GM19239 (cell line): ENCODE results near the gene NSF.
"Not testable (repeated sequence)": the region's sequence is repeated elsewhere in the genome, so short reads cannot be mapped to it uniquely, and the experiment has no call there.

Source experiments
- DNase-seq: peaks from one replicate; pipeline ENCODE4 v3.0.0; 2011; ENCODE audit warnings: low spot score; ENCODE audit not compliant: insufficient read length
- FAIRE-seq: peaks from 2 replicates; lab custom pipeline; 2011; peaks lifted over from hg19 to GRCh38; lab: Jason Lieb, UNC

Gene NSF

DNA sequence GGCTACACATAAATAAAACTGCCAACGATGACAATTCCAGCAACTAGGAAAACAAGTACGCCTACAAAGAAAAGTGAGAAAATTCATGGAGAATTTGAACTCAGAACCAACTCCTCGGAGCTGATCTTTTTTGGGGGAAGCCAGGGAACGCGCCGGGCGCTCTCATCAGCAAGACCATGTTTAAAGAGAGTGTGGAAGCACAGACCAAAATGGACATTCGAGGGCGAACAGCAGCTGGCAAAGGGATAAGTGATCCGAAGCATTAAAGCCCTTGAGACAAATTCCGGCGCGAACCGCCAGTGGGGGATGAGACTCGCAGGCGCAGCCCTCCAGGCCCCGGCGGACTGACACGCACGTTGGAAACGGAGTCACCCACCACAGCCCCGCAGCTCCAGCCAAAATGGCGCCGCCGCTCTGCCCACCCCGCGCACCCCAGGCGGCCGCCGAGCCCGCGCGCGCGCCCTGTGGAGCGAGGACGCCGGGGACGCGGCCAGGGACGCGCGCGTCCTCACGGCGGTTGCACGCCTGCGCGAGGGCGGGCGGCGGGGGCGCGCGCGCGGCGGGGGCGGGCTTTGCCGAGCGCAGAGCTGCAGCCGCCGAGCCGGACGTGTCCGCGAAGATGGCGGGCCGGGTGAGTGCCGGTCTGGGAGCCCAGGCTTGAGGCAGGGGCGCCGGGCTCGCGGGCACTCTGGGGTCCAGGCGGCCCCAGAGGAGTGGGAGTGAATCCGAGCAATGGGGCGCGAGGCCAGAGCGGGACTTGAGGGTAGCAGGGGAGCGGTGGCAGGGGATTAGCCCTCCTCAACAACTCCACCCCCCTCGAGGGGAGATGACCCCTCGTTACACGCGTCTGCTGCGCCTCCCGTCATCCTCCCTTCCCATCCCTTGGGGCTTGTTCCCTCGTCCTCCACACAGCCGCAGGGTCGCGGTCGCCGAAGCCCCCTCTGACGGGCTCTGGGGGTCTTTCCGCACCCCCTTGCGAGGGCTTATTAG is at the start of gene NSF:
TSS of gene NSF (plus strand) at position 513 of the 990 bp plus-strand sequence. CDS start at position 620, 107 bp downstream.
- DNase-seq, result not testable (repeated sequence)
- peak; percentile 91 for FAIRE-seq

DNA sequence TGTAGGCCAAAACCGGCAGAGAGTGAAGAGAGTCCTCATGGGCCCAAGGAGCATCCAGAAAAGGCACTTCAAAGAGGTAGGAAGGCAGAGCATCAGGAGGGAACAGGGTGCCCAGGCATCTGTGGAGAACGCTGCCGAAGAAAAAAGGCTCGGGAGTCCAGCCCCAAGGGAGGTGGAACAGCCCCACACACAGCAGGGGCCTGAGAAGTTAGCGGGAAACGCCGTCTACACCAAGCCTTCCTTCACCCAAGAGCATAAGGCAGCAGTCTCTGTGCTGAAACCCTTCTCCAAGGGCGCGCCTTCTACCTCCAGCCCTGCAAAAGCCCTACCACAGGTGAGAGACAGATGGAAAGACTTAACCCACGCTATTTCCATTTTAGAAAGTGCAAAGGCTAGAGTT is 41.9 kb upstream of the NSF start:
- not testable (repeated sequence) for FAIRE-seq, DNase-seq

DNA sequence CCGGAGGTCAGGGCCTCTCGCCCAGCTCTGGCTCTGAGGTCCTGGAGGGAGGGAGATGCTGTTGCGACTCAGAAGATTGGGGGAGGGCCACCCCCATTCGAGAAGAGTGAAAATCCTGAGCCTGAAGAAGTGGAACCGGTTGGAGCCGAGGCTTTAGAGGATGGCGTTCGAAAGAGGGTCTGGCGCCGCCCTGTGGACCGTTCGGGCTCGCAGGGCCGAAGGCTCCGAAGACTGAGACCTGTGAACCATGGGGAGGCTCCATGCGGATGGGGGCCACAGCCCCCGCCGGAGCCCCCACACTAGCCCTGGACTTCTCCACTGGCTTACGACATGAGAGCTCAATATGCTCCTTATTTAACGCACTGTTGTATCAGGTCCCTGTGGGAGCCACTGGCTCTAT is 31.3 kb upstream of the NSF start:
- not testable (repeated sequence) for FAIRE-seq, DNase-seq

DNA sequence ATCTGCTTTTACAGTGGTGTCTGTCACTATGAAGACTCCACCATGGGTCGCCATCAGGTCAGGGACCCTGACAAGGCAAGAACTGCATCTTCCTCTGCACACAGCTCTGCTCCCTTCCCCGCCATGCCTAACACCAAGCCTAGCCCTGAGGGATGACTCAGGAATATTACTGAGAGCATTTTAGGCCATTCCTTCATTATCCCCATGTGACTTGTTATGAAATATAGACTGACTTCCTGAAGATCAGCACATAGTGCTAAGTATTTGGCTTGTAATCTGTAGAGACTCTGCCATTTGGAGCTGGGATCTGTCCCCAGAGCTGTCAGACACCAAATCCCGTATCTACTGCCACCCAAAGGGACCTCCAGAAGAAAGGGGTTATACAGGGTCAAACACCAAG is 30.4 kb upstream of the NSF start:
- not testable (repeated sequence) for FAIRE-seq, DNase-seq

DNA sequence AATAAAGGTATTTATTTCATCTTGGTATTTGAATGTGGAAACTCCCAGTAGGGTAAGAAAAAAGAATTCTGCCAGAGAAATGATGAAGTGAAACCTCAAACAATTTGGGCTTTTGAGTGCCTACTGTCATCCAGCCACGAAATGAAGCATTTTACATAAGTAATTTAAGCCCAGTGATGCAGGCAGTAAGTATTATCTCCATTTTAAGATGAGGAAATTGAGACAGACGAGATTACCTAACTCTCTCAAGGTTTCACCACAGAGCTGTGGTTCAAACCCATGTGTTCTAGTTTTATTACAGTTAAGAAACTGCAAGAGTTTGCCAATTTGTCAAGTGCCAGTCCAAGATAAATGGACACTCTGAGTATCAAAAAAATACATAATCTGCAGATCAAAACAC is 24.2 kb upstream of the NSF start:
- FAIRE-seq, DNase-seq: not testable (repeated sequence)

DNA sequence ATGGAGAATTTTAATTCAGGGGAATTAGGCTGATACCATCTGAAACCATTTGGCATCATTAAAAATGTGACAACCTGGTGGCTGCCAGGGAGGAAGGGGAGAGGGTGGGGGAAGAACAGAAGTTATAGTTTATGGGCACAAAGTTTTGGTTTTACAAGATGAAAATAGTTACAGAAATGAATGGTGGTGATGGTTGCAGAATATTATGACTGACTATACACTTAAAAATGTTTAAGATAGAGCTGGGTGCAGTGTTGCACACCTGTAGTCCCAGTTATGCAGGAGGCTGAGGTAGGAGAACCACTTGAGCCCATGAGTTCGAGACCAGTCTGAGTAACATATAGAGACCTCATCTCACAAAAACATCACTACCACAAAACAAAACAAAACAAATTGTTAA is 23.5 kb upstream of the NSF start:
- not testable (repeated sequence) for DNase-seq, FAIRE-seq

DNA sequence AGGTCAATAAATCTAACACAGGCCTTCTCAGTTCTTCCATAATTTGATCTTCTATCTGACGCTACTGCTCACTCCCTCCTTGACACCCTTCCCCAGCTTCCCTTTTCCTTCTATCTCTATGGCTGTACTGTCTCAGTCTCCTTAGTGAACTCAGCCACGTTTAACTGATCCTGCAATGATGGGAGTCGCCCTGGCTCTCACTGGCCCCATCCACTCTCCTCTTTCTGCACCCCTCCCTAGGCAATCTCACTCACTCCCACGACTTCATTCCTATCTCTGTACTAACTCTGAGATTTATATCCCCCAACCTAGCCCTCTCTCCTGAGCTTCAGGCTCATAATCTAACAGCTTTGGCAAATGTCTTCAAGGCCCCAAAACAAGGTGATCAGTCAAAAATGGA is 18.7 kb upstream of the NSF start:
- DNase-seq, FAIRE-seq: not testable (repeated sequence)

DNA sequence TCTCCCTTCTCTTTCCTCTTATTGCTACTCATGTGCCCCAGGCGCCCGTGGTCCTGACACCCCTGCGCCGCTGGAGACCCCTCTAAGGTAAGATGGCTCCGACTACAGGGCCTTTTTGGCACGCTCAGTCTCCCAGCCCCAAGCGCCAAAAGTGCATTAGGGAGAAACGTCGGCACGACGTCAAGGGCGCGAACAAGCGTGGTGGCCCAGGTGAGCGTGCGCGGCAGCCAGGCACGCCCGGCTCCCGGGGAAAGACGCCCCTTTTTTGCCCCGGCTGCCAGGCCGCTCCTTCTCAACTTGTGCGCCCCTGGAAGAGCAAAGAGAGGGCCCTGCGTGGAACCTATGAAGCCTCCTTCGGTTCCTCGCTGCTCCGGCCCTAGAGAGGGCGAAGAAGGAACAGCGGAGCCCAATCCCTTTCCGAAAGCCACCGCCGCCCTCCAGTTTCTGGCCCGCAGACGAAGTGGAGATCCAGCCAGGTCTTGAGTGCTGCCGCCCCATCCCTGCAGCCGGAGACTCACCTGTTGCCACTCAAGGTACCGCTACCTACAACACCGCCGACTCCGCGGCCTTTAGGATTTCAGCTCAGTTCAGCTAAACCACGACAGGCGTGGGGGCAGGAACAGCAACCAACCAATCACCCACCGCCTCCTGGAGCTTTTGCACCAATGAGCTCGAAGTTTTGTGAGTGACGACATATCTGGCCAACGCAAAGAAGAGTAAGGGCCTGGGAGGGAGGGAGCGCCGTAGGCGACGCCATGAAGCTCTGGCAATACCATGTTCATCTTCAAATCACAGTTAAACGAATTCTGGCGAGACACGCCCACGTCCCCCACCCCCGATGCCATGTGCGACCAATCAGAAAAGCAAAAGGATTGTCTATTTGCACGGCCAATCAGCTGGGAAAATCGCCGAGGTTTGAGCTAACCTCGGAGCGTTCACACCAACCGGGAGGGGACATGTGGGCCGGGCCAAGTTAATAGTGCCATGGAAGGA is 11.1 kb upstream of the NSF start, which contains the start of gene ARL17A:
TSS of gene ARL17A (minus strand) at position 609 of the 993 bp plus-strand sequence. CDS start 3,369 bp downstream, outside the sequence.
- not testable (repeated sequence) for DNase-seq
- FAIRE-seq, result peak; percentile 100

DNA sequence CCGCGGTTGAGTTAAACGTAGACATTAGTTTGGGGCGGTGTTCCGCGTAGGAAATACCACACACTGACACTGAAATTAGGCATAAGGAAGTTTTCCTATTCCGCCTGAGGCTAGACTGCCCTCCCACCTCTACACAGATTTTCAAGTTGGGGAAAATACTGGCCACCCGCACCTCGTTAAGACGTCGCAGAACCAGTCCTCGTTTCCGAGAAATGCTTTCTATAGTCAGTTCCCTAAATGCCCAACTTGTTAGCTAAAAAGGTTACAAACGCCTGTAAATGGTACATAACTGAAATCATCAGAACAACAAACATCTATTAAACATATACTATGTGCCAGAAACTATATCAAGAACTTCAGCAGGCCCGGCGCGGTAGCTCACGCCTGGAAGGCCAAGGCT is 10.4 kb upstream of the NSF start:
- DNase-seq, result not testable (repeated sequence)
- peak; percentile 18 for FAIRE-seq

DNA sequence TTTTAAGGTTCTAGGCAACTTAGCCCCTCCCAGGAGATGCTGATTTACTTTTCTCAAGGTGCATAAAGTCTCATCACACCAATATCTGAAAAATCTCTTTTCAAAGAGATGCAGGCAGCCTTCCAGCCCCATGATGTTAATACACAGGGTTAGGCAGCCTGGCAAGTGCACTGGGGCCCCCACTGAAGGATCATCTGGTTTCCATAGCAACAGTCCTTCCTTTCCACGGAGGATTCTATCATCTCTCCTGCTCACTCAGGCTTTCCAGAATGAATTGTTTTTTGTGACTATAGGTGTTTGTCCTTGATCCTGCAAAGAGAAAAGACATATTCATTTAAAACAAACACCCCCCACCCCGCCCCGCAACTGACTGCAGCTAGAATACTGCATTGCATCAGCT is 5.0 kb upstream of the NSF start:
- FAIRE-seq, result not testable (repeated sequence)

DNA sequence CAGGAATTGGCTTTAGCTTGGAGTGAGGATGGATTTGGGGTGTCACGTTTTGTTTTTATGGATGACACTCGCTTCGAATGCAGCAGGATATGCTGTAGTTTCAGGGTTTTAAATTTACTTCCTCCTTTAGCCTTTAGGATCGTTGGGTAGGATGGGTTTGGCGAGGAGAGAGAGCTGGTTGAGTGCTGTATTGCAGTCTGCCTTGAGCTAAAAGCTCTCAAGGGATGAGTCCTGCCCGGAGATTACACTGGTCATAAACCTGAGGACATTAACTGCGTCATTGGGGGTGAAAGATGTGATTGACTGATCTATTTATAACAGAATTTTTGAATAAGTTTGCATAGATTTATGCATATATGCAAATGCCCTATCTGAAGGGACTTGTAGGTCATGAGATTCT is 863 bp downstream of the NSF start:
- FAIRE-seq, result peak; percentile 92

More for the DNA sequence above, 5.0 kb upstream of the NSF start:
- DNase-seq, result not testable (repeated sequence)

DNA sequence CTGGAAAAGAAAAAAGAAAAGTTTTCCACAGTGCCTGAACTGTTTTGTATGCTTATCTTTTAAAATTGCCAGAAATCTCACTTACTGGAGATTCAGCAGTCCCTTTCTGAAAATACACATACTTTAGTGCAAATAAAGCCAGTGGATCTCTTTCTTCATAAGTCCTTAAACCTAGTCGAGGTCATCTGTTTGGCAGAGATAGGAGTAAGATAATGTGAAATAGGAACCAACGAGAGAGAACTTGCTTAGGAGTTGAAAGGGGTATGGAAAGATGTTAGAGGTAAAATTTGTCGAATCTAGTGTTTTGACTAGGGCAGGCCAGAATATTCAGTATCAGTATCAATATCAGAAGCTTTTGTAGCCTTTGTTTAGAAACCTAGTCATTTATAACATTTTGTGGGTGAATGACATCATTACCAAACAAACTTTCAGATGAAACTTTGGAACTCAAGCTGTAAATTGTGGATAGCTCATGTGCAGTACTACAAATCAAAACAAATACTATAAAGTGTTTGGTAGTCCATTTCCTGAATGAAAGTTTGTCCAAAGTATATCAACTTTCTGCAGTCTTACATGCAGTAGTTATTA is 8.0 kb downstream of the NSF start:
- FAIRE-seq, result peak; percentile 94
- not testable (repeated sequence) for DNase-seq

More for the DNA sequence above, 863 bp downstream of the NSF start:
- DNase-seq, result not testable (repeated sequence)

DNA sequence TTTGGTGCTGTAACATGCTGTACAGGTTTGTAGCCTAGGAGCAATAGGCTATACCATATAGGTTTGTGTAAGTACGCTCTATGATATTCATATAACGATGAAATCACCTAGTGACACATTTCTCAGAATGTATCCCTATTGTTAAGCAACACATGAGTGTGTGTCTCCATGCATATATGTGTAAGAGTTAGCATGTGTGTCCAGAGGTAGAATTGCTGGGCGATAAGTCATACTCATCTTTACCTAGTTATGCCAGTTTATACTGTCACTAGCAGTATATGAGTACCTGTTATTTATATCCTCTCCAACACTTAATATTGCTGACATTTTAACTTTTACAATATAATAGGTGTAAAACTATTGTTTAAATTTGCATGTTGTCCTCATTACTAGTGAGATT is 10.3 kb downstream of the NSF start:
- not testable (repeated sequence) for DNase-seq
- peak; percentile 83 for FAIRE-seq

DNA sequence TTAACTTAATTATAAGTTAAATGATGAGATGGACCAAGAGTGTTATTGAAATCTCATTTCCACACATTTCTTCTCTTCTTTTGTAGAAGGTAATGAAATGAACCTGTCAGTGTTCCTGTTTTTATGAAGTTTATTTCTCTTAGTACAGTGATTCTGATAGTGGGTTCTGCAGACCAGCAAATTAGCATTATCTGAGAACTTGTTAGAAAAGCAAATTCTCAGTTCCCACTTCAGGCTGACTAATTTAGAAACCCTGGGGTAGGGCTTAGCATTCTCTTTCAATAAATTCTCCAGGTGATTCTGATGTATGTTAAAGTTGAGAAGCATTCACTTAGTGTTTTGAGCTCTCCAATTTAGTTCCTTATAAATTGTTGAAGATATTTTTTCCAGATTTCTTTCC is 12.7 kb downstream of the NSF start:
- FAIRE-seq, result peak; percentile 97

DNA sequence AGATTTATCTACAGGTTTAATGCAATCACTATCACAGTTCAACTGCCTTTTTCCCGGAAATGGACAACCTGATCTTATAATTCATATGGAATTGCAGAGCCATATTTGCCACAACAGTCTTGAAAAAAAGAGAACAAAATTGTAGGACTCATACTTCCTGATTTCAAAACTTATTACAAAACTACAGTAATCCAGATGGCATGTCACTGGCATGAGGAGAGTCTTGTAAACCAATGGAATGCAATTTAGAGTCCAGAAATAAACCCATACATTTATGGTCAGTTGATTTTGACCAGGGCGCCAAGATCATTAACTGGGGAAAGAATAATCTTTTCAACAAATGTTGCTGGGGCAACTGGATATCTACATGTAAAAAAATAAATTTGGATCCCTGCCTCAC is 20.8 kb downstream of the NSF start:
- peak; percentile 71 for FAIRE-seq

More for the DNA sequence above, 12.7 kb downstream of the NSF start:
- not testable (repeated sequence) for DNase-seq

DNA sequence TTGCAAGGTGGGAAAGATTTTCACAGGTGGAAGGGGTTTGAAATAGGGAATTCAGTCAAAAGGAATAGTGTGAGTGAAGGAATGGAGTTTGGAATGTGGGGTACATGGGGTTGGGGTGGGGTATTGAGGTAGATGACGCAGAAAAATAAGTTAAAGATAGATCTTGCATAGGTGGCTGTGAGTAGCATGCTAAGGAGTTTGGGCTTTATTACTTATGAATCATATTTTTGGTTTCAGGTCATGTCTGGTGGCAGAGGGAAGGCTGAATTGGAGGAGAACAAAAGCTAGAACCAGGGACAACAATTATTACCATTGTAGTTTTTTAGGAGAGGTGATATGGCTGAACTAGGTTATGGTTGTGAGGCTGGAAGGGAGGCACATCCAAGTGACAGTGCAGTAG is 23.4 kb downstream of the NSF start:
- peak; percentile 52 for FAIRE-seq
- DNase-seq, result not testable (repeated sequence)

More for the DNA sequence above, 20.8 kb downstream of the NSF start:
- DNase-seq, result not testable (repeated sequence)

DNA sequence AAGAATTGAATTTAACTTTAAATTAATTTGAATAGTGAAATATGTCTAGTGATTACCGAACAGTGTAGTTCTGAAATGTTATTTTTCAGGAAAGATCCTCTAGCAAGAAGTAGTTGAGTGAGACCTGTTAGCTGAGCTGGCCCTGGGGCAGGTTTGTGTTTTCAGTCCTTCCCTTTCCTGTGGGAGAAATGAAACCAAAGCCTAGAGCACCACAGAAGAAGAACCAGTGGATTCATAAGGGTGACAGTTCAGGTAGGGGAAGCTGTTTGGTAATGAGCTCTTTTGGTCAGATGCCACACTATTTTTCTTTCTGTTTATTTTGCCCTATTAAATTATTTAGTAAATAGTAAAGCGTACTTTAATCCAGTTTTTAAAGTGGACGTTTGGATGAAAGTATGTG is 26.7 kb downstream of the NSF start:
- not testable (repeated sequence) for FAIRE-seq, DNase-seq

DNA sequence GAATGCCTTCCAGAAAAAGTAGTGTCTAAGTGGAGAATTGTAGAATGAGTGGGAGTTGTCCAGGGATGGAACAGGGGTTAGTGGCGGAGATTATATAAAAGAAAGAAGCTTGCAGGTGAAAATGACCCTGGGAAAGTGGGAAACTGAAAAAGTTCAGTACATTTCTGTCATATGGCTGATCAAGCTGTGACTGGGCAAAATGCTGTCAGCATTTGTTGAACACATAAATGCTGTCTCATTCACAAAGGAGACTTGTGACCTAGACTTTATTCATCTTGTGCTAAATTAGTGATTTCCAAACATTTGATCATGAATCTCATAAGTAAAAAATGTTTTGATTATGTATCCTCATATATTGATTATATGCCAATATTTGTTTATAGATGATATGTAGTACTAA is 28.5 kb downstream of the NSF start:
- FAIRE-seq, DNase-seq: not testable (repeated sequence)

DNA sequence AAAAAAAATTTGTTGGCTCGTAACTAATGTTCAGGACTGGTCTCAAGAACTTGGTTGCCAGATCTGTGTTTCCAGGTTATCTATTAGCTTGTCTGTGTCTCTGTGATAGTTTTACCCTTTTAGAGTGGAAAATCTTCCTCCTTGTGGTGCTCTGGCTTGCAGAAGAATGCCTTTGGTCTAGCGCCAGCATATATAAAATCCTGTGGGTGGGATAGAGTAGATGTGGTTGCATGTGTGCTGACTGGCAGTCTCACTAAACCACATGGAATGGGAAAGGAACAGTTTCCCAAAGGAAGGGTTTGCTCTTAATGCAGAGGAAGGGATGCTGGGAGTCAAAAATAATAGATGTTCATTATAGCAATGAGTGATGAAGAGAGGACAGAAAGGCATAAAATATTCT is 33.3 kb downstream of the NSF start:
- FAIRE-seq, result peak; percentile 37
- DNase-seq, result not testable (repeated sequence)
